GM12801 (cell line): ENCODE data around the gene BCAN.

Experiments
- TF ChIP-seq, protein P1 (sequence below): IDR thresholded peaks from one replicate; pipeline ENCODE4 v1.5.1; 2011; ENCODE audit warnings: control low read depth; ENCODE audit not compliant: insufficient read length; ENCODE audit errors: extremely low read depth

The BCAN gene

DNA sequence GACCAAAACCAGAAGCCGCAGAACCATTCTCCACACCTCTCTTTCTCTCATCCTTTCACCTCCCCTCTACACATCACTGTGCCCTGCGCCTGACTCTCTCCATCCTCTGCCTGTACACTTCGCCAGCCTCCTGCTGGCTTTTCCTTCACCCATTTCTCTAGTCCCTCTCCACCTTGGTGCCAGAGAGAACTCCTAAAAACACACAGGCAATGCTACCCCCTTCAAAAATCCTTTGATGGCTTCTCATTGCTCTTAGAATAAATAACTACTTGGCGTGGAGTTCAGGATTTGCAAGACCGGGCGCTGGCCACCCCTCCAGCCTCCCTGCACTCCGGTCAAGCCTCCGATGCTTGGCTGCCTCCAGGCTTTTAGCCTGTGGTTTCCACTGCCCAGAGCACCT lies 54.8 kb downstream of the BCAN start:
- TF ChIP-seq, protein P1, sequence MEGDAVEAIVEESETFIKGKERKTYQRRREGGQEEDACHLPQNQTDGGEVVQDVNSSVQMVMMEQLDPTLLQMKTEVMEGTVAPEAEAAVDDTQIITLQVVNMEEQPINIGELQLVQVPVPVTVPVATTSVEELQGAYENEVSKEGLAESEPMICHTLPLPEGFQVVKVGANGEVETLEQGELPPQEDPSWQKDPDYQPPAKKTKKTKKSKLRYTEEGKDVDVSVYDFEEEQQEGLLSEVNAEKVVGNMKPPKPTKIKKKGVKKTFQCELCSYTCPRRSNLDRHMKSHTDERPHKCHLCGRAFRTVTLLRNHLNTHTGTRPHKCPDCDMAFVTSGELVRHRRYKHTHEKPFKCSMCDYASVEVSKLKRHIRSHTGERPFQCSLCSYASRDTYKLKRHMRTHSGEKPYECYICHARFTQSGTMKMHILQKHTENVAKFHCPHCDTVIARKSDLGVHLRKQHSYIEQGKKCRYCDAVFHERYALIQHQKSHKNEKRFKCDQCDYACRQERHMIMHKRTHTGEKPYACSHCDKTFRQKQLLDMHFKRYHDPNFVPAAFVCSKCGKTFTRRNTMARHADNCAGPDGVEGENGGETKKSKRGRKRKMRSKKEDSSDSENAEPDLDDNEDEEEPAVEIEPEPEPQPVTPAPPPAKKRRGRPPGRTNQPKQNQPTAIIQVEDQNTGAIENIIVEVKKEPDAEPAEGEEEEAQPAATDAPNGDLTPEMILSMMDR = no peak

DNA sequence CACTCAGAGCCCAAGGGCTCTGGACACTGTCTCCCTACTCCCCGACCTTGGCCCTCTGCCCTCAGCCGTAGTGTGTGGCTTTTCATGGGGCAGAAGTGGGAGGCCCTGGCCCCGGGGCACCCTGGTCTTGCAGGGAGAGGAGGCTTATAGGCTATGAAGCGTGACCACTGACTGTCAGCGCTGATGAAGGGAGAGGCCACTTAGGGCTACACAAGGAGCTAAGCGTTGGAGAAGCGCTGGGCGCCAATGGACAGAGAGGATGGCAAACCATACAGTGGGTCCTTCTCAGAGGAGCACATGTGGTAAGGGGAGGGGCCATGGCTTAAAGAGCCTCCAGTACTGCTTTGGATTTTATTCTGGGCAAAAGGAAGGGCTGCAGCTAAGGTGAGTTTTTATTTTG lies 55.6 kb downstream of the BCAN start:
- TF ChIP-seq, protein P1 = no peak

DNA sequence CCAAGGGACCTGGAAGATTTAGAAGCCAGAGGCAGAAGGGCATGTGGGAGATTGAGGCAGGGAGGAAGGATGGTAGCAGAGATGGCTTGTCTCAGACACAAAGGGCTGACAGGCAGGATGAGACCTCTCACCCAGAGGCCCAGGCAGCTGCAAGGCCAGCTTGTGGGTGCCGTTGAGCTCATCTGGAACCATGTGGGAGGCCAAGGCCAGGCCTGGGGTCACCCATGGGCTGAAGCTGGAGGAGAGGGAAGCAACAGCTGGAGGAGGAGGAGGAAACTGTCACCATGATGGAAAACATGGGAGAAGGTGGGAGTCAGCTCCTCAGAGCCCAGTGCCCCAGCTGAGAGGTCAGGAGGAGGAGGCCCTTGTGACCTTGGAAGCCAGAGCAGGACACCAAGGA lies 57.1 kb downstream of the BCAN start:
- TF ChIP-seq, protein P1 = no peak

DNA sequence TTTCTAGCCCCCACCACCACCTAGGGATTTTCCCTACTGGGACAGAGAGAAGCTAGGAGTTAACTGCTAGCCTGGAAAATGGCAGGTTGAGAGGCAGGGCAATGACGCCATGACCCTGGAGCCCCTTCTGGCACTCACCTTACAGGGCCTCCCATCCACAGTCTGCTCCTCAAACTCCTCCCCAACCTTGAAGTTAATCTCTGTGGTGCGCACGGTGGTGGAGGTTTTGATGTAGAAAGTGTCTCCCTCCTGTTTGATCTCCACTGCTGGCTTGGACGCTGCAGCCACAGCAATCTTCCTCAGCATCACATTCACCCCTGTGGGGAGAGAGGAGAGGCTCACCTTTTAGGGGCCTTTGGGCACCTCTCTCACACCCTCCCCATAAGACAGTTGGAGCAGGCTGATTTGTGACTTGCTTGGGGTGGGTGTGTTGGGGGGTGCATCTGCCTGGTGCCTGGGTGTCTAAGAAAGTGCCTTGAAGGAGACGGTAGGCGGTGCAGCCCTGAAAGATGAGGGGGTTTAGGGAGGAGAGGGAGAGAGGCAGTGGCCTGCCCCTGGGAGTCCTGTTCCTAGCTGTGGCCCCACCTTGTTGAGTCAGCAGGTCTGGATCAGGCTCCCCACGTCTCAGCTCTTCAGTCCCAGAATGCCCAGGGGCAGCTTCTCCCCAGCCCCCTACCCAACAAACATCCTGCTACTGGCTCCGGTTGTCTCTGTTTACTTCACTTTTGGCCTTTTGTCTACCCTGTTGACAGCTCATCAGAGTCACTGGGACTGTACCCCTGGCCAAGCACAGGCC lies 59.0 kb downstream of the BCAN start:
- TF ChIP-seq, protein P1 = no peak

DNA sequence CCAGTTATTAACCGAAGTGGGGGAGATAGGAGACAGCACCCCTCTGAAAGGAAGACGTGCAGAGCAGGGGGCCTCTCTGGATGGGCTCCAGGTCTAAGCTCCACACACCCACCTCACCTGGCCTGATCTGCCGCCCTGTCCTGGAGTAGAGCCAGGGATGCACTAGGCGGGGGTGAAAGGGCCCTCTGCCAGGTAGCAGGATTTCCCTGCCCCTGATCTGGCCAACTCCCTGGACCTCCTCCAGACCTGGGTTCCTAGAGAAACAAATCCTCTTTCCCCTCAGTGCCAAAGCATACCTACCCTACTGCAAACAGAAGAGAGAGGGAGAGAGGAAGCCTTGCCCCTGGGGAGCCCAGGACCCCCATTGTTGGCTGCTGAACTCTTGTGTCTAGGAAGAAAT lies 61.4 kb downstream of the BCAN start:
- TF ChIP-seq, protein P1 = no peak

DNA sequence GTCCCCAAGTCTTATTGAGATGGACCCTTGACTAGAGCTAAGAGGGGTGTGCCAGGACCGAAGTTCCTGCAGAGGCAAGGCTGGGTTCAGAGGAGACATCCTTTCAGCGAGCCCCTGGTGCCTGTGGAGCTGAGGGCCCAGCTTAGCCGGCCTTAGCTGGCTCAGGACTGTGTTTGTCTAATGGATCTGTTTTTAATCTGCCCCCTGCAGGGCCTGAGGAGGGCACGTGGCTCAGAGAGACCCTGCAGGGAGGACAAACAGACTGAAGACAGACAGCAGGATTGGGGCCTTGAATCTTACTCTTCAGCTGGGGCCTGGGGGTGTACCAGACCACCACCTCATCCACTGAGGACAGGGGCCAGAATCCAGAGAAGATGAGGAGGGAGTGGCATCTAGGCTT lies 61.8 kb downstream of the BCAN start:
- TF ChIP-seq, protein P1 = no peak

DNA sequence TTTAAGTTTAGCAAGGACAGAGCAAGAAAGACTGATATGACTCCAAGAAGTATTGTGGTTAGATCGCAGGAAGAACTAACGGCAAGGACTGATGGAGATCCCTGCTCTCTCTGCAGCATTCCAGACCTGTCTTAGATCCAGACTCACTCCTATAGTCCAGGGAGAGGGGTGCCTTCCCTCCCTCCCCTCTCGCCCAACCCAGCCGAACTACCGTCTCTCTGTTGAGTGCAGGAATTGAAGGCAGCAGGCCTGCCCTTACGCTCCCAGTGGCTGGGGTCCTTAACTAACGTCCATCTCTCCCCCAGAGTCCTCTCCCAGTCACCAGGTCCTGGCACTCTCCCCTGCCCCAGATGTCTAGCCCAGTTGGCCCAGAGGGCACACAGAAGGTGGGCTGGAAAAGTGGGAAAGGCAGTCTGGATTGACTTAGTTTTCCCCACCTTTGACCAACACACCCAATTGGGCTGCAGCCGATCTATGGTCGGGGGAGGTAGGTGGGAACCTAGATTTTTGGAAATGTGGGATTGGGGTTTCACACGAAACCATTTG lies 62.3 kb downstream of the BCAN start:
- TF ChIP-seq, protein P1 = no peak
